ENCODE measurements around the gene NHS.
A peak's percentile ranks its signal among the peaks of the same experiment; 100 is the strongest.
"Not testable (repeated sequence)": the region's sequence is repeated elsewhere in the genome, so short reads cannot be mapped to it uniquely, and the experiment has no call there.

NHS gene

DNA sequence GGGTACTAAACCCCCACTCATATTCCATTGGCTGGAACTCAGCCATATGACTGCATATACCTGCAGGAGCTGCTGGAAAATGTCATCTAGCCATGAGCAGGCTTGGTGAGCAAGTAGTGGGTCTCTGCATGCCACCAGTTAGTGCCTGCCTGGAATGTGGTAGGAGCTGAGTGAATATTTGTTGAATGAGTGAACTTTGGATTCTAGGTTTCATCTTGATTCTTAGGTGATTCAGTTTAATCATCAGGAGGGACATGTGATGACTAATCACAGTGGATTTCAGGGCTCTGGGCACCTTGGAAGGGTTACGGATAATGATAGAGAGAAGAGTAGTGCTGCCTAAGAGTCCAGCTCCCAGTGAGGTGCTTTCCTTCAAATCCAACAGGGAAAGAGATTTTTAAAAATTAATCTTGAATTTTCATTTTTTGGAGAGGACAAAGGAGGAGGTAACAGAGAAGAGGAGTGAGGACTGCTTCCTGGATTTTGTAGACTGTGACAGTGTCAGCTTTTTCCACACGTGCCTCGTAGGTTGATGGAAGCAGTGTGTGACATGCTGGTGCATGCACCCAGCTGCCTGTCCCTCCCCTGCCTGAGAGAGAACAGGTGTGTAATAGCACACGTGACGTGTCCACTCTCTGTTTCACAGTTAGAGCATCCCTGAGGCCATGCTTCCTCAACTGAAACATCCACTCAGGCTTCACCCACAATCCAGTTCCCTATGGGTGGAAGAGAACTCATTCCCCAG, 30.4 kb downstream of the NHS start:
- DNase-seq: peak; percentile 60

DNA sequence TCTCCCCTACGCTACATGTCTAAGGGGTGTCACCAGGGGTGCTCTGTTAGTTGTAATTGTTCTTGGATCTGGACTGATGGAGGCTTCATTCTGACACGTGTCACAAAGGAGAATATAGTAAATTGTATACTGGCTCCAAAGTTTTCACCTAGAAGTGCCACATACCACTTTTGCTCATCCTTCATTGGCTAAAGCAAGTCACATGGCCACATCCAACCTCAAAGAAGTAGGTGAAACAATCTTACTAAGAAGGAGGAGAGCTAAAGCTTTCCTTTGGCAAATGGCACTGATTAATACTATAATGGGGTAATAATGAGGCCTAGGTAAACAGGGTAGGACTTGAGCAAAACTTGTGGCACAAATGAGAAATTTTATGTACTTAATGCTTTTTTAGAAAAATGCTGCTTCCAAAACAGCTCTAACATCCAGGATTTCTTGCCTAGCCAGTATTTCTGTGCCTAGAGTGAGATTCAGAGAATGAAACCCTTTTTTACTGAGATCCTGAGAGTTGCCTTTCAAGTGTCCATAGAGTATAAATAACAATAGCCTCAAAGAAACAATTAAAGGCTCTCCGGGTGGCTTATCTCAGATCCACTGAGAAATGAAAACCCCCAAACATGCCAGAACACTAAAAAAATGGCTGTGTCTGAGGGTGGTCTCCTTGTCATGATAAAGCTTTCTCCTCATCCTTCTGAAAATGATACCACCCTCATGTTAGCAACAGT, 34.7 kb downstream of the NHS start:
- no peak for DNase-seq

DNA sequence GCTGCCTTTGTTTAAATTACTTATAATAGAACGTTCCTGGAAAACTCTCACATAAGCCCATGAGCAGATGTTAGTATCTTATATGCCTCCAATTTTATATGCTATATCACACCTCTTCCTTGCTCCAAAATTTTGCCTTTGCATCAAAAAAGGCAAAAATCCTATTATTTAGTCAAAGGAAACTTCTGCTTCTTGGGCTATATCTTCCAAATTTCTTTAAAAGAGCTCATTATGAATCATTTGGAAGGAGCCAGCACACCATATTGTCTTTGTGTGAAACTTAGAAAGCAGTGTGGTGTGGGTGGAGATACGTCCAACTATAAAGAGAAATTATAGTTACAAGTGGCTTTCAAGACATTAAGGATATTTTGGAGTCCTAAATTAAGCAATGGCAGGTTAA, 35.7 kb downstream of the NHS start:
- DNase-seq: no peak

DNA sequence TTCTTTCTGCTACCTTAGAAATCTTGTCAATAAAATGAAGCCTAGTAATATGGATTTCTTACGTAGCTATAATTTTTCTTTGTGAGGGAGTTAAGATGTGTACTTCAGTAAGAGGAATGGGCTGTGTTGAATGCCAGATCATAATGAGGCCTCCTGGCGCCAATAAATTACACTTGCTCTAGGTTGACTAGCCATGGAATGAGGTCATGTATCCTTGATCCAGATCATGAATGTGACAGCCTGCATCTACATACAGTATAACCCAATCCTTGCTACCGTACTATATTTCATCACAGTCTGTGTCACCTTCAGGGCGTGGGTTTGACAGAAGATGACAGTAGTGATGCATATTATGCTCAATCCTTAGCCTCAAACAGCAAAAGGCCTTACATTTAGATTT, 36.2 kb downstream of the NHS start:
- DNase-seq: no peak

DNA sequence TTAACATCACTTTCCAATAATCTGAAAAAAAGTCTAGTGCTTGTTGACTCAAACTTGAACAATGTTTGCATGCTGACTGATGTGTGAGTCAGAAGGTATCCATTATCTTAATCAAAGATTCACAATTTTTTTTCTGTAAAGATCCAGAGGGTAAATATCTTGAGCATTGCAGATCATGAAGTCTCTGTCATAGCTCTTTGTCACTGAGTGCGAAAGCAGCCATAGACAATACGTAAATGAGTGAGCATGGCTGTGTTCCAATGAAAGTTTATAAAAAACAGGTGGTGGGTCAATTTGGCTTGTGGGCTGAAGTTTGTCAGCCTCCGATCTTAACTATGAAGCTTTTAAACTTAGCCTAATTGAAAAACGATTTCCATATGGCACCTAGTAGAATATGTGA, 37.7 kb downstream of the NHS start:
- DNase-seq: peak; percentile 86

DNA sequence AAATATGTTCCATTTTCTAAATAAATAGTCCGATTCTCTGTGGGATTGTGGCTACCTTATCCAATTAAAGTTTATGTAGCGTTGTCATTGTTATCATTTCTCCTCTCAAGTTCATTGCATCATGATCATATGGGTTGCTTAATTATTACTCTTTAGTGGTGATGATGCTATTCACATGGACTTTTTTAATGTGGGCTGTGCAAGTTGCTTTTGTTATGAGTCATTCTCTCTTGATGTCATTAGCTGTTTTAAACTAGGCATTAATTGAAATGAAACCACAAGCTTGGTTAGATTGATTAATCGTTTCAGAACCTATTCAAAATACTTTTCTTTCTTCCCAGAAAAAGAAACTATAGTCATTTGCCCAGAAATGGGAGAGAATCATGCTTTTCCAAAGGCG, 38.2 kb downstream of the NHS start:
- peak; percentile 85 for DNase-seq

DNA sequence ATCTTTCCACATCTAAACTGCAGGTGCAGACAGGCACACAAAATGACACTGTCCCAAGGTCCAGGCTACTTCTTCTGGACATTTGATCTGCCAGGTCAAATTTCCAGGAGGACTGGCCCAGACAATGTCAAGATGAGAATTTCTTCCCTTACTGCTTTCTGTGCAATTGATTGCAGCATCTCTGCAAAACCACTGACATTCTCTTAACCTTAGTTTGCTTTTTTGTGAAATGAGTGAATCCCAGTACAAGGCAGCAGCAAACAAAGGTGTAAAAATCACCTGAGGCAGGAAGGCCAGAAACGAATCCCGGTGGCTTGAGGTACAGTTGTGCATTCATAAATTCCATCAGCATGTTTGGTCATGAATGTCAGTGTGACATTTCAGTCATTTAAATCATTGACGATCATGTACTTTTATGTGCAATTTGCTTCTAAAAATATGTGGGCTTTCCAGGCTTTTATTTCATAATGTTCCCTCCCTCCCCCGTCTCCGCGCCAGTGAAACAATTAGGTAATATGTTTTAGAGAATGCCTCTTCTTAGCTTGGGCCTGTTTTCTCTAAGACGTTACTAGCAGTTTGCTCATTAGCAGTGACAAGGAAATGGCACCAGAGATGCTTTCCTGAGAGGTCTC, 39.1 kb downstream of the NHS start:
- DNase-seq: no peak

DNA sequence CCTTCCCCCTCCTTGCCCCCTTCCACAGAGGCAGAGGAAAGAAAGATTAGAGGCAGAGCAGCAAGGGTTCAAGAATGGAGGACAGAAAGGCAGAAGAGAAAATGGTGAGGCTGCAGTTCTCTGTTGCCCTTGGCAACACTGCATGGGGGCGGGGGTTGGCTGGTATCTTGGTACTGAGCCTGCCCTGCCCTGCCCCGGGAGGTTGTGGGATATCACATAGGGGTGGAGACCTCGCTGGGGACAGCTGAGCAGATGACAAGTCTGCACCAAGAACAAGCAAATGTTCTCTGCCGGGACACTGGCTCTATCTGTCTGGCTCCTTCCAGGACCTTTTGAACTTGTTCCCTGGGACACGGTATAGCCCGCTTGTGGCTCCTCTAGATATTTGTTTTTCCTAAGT, 39.8 kb downstream of the NHS start:
- DNase-seq: no peak

DNA sequence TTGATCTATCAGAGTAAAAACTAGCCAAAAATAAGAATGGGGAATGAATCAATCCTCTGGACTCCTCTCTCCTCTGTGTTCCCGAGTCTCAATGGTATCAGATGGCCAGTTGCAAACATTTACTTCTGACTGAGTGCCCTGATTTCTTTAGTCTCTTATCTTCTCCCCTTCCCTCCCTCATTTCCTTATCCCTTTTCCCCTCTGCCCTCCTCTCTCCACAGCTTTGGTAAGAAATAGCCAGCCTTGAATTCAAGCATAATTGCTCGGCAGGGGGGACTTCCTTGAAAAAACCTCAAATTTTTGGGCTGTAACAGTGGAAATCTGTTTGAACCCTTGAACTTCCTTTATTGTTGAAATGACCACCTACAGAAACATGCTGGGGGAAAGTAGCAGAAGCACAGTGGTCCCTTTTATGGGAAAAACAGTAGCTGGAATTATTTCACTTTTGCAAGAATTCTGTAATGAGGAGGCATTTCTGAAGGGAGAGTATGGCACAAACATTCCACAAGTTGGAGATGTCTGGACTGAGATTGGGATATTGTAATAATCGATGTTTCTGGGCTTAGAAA, 40.3 kb downstream of the NHS start:
- peak; percentile 43 for DNase-seq

DNA sequence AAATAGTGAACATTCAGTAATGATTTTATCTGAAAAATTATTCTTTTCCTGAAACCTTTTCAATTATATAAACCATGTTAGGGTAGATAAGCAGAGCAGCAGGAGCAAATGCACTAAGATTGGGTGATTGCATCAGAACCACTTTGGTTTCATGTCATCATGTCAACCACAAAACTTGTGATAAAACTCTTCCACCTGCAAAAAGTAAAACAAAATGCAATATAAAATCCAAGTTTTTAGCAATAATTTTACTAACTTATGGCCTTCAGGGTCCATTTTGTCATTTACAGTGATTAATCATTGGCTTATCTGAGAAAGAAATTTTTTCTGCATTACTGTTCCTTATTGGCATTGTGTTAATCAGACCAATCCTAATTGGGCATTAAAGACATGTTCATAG, 42.4 kb downstream of the NHS start:
- DNase-seq: peak; percentile 17

DNA sequence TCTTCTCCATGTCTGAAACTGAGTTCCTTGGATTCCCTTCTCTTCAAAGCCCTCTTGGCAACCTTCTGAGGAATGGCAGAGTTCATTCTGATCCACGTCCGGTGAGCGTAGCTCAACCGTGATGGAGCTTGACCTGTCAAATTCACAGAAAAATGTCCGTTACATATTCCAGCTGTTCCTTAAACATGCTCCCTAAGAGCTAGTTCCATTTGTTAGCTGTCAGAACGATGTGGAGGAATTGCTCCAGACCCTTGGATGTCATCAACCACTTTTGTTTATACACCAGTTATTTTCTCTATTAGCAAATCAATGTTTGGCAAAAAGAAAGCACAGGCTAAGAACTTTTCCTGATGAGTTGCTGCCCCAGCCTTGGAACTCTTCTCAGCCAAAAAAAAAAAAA, 50.1 kb downstream of the NHS start:
- no peak for DNase-seq

DNA sequence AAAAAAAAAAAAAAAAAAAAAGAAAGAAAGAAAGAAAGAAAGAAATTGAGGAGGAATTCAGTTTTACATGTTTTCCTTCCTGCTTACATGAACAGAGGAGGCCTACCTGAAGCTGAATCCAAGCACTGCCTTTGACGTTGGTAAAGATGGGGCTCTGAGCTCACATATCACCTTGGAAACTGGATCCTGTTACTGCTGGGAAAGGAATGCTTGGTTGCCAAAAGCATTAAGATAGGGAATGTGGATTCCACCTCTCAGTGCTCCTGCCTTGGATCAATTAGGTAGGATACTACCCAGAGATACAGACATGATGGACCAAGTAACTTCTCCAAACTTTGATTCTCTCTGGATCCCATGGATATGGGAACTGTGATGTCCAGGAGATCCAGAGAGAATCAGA, 50.6 kb downstream of the NHS start:
- no peak for DNase-seq

DNA sequence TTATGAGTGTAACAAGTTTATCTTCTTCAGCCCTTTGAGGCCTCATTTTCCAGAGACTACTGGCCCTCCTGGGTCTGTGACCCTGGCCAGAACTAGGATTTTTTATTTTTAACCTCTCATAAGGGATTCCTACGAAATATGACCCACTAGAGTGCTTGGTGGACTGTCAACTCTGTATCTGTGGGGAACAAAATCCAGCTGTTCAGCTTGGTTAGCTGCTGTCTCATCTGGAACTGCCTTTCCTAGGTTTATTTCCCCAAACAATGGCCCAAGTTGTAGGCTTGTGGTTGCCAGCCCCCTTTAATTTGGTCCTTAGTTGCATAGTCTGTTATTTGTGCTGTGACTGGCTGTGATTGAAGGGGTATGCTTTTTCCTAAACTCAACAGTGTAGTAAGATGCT, 56.2 kb downstream of the NHS start:
- DNase-seq: no peak

DNA sequence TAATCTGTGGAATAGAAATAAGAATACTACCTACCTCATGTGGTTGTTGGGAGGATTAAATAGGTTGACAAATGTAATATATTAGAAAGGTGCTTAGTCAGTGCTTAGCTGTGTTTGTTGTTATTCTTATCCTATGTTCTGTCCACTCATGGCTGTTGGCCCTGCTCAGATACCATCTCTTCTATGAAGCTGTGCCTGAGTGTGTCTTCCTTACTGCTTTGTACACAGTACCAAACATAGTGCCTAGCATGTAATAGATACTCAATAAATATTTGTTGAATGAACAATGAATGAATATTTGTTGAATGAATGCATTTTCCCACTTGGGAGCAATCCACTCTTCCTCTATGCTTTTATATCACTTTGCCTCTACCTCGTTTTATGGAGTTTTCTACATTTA, 57.2 kb downstream of the NHS start:
- no peak for DNase-seq

DNA sequence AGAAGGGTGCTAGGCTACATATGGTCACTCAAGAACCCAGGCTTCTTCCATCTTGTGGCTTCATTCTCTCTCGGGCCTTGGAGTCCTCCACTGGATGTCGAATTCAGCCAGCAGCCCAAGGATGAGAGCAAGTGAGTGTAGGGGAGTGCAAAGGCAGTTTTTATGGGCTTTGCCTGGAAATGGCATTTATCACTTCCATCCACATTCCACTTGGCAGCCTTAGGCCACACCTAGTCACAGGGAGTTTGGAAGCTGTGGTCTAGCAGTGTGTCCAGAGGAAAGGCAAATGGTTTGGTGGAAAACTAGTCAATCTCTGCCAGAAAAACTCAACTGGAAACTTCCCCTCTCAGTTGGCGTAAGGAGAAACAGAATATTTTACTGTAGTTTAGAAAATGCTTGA, 59.0 kb downstream of the NHS start:
- DNase-seq: no peak

DNA sequence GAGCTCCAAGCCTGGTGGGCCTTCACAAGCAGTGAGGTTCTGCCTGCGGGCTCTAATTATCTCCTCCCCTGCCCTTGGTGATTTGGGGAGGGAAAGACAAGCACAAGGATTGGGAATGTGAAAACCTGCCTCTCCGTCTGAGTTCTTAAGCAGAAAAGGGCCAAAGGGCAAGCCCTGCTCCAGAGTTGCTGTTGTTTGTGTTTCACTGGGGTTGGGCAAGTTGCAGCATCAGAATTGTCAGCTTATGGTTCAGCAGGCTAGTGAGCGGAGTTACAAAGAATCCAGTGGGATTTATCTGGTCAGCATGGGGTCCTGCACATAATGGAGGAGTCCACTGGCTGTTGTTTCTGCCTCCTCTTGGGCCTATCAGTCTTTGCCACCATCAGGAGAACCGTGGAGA, 60.5 kb downstream of the NHS start:
- DNase-seq: no peak

DNA sequence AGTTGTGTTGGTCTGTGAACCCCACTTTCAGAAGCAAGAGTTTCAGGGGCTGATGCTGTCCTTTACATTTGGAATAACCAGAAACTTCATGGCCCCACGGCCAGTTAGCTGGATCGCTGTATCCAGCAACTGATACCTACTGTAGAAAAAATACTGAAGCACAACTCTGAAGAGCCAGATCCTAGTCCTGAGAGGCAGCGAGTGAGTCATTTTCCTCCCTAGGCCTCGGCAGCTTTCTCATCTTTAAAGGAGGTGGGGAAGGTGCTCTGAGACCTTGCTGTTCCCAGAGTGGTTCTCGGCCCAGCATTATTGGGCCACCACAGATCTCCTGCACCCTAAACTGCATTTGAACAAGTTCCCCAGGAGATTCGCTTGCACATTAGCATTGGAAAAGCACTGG, 63.2 kb downstream of the NHS start:
- DNase-seq: no peak

DNA sequence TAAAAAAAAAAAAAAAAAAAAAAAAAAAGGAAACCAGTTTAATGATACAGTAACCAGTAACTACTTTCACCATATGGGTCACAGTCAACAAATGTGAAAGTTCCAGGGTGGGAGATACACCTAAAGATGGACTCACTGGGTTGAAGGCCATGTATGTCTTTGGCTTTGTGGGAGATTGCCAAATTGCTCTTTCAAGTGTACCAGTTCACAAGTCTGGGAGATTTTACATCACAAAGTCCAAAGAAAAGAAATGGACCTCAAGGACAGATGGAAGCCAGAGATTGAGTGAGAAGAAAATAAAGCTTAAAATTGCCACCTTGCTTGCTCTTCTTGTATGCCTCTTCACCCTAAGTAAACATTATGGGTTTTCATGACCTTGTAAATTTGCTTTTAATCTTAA, 65.3 kb downstream of the NHS start:
- no peak for DNase-seq

DNA sequence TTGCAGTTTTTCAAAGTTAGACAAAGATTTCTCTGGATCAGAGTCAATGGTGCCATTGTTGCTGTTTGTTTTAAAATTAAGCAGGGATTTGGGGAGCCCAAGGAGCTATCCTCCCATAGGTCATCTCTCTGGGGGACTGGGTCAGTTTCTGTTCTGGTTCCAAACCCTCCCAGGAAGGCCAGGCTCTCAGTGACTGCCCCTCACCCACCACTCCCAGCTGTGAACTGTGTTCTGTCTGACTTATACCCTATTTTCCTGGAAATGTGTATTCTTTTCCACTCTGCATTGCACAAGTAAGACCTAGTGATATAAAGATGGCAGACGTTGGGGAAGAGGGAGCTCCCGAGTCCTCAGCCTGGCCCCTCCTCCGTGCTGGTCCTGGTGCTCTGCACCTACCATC, 65.8 kb downstream of the NHS start:
- DNase-seq: no peak

DNA sequence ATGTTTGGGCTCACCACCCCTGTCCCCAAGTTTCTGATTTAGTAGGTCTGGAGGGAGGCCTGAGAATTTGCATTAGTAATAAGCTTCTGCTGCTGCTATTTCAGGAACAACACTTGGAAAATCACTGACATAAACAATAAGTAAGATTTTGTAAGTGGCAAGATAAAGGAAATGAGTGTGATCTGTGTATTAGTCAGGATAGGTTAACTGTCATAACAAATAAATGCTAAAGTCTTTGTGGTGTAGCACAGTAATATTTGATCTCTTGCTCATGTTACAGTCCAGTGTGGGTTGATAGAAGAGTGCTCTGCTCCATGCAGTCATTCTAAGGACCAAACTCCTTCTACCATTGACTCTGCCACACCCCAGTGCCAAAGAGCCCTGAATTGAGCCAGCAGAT, 67.0 kb downstream of the NHS start:
- DNase-seq: peak; percentile 43

DNA sequence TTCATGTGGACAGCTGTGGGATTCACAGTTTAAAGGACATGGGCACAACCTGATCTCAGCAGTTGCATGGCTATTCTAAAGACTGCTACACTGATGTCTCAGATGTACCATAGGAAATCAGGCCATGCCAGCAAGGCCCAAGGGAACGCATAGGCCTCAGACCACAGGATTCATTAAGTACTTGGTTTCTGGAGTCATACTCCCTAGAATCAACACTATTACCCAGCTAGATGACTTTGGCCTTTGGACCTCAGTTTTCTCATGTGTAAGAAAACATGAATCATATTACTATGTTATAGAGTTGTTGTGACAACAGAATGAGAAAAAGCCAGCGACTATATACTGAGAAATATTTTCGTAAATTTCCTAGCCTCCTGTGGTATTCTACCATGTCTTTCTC, 67.9 kb downstream of the NHS start:
- DNase-seq: no peak

DNA sequence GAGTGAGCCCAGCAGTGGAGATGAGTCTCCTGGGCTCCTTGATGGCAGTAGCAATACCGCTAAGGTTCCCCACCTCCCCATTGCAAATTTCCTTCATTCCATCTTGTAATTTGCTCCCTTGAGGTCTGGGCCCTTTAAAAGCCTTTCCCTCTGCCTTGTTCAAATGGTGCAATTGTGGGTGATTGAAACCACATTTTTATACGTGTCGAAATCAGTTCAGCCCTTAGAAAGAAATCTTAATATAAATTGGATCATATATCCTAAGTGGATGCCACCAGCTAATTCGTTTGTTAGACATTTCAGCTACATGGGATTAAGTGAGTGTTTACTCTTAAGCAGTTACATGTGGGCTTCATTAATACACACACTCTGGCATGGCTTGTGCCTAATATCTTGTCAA, 68.6 kb downstream of the NHS start:
- peak; percentile 64 for DNase-seq

DNA sequence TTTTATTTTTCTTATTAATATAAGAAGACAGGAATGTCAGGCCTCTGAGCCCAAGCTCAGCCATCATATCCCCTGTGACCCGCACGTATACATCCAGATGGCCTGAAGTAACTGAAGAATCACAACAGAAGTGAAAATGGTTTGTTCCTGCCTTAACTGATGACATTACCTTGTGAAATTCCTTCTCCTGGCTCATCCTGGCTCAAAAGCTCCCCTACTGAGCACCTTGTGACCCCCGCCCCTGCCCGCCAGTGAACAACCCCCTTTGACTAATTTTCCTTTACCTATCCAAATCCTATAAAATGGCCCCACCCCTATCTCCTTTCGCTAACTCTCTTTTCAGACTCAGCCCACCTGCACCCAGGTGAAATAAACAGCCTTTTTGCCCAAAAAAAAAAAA, 71.3 kb downstream of the NHS start:
- not testable (repeated sequence) for DNase-seq

DNA sequence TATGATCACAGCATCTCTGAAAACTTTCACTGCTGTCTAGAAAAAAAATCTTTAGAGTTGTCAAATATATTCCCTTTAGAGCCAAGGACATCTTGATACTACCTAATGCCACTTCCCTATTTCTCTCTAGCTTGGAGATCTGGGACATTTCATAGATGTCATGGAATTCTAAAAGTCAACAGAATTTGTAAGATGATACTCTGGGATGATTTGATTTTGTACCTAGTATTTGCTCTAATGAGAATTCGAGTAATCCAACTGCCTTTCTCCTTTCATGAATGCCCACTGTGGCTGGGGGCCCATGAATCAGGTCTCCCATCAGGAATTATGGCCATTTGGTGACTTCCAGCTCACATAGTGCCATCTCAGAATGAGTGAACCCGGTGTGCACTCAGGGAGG, 73.2 kb downstream of the NHS start:
- DNase-seq: no peak

Measured in fibroblast of skin of abdomen (primary cell).